ENCODE results near the gene TMEM242.

GRCh38 chr6:157312757-157313156 is 10.6 kb downstream of the TMEM242 start:
- TF ChIP-seq CTCF (IDR thresholded peaks at IDR 0.05) (no peak), POLR2A (IDR thresholded peaks at IDR 0.05) (no peak)
